Astrocyte (in vitro differentiated cells and primary cell): ENCODE results near the gene TXLNA.

Source experiments
- EZH2 ChIP-seq: IDR thresholded peaks from 2 replicates; pipeline ENCODE4 v1.6.1; 2012; ENCODE audit warnings: mild to moderate bottlenecking, low read length, inconsistent platforms; ENCODE audit not compliant: insufficient read depth
- TF ChIP-seq, protein P1 (sequence below): IDR thresholded peaks from 2 replicates; pipeline ENCODE4 v1.5.1; 2011; ENCODE audit warnings: low read depth, mild to moderate bottlenecking, inconsistent platforms, low read length, moderate library complexity; ENCODE audit not compliant: insufficient read depth

- TF ChIP-seq, protein P1, sequence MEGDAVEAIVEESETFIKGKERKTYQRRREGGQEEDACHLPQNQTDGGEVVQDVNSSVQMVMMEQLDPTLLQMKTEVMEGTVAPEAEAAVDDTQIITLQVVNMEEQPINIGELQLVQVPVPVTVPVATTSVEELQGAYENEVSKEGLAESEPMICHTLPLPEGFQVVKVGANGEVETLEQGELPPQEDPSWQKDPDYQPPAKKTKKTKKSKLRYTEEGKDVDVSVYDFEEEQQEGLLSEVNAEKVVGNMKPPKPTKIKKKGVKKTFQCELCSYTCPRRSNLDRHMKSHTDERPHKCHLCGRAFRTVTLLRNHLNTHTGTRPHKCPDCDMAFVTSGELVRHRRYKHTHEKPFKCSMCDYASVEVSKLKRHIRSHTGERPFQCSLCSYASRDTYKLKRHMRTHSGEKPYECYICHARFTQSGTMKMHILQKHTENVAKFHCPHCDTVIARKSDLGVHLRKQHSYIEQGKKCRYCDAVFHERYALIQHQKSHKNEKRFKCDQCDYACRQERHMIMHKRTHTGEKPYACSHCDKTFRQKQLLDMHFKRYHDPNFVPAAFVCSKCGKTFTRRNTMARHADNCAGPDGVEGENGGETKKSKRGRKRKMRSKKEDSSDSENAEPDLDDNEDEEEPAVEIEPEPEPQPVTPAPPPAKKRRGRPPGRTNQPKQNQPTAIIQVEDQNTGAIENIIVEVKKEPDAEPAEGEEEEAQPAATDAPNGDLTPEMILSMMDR = no peak
- TF ChIP-seq EZH2 = no peak
Measured at GRCh38 chr1:32208469-32208868, 29.0 kb downstream of the TXLNA start.
